Endometrium (tissue), 2 donors: Measurements from ENCODE around the gene TTL.
"Not testable (repeated sequence)": the region's sequence is repeated elsewhere in the genome, so short reads cannot be mapped to it uniquely, and the experiment has no call there.

Experiments used
- FAIRE-seq: peaks from 2 replicates; lab custom pipeline; 2012; peaks lifted over from hg19 to GRCh38; lab: Jason Lieb, UNC
- donor health status: control.
- donor health status: control.

TTL gene

GRCh38 chr2:112520234-112520783 lies 38.4 kb downstream of the TTL start:
- FAIRE-seq = no peak

DNA sequence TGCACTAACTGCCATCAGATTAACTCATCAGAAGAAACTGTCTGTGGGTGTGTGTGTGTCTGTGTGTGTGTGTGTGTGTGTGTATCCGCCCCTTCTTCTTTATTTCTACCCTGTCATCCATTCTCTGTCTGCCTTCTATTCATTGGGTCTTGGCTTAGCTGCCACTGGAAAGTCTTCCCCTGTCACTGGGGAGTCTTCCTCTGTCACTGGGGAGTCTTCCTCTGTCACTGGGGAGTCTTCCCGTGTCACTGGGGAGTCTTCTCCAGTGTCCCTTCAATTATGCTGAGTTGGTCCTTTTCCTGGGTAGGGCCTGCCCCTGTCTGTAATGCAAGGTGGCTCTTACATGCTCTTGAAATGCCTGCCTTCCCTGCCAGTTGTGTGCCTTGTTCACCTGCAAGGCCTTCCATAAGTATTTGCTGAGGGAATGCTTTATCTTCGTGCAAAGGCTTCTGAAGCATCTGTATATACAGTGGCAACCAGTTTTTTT lies 41.4 kb downstream of the TTL start:
- no peak for FAIRE-seq

DNA sequence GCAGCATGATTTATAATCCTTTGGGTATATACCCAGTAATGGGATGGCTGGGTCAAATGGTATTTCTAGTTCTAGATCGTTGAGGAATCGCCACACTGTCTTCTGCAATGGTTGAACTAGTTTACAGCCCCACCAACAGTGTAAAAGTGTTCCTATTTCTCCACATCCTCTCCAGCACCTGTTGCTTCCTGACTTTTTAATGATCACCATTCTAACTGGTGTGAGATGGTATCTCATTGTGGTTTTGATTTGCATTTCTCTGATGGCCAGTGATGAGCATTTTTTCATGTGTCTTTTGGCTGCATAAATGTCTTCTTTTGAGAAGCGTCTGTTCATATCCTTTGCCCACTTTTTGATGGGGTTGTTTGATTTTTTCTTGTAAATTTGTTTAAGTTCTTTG lies 42.3 kb downstream of the TTL start:
- not testable (repeated sequence) for FAIRE-seq

DNA sequence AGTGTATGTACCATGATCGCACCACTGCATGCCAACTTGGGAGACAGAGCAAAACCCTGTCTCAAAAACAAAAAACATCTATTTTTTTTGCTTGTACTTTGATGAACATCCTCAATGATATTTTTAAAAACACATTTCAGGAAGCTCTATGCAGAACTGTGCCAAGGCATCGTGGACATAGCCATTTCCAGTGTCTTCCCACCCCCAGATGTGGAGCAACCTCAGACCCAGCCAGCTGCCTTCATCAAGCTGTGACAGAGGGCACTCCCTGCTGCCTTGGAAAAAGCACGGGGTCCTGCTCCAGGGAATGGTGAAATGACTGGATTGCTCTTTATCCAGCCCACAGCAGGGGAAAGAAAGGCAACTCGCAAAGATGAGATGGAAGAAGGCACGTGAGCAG lies 46.6 kb downstream of the TTL start:
- FAIRE-seq = no peak

- FAIRE-seq = no peak
Observed at GRCh38 chr2:112529757-112530156, 47.8 kb downstream of the TTL start.

DNA sequence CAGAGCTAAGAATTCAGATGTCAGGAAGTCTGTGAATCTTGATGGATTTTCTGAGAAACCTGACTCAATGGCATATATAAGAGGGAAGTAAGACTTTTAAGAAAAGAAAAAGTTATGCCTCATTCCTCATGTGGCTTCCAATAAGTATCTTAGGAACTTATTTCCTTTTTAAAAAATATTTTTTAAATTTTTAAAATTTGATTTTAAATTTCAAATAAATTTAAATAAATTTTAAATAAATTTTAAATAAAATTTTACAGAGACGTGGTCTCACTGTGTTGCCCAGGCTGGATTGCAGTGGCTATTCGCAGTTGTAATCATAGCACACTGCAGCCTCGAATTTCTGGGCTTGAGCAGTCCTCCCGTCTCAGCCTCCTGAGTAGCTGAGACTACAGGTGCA lies 48.8 kb downstream of the TTL start:
- no peak for FAIRE-seq

DNA sequence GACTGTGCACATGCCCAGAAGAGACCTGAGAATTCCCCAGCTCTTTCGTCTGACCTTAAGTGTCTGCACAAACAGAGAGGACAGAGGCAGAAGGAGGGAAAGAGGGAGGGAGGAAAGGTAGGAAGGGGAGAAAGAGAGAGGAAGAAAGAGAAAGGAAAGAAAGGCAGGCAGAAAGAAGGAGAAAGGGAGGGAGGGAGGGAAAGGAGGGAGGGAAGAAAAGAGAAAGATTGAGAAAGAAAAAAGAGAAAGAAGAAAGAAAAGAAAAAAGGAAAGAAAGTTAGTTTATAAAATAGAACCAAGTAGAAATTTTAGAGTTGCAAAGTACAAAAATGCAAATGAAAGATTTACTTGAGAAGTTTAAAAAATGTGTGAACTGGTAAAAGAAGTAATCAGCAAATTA lies 52.9 kb downstream of the TTL start:
- FAIRE-seq = no peak

DNA sequence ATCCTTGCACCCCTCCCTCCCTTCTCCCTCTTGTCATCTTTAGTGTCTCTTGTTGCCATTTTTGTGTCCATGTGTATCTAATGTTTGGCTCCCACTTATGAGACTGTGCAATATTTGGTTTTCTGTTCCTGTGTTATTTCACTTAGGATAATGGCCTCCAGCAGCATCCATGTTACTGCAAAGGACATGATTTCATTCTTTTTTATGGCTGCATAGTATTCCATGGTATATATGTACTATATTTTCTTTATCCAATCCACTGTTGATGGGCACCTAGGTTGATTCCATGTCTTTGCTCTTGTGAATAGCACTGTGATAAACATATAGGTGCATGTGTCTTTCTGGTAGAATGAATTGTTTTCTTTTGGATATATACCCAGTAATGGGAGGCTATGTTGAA lies 54.7 kb downstream of the TTL start:
- not testable (repeated sequence) for FAIRE-seq

DNA sequence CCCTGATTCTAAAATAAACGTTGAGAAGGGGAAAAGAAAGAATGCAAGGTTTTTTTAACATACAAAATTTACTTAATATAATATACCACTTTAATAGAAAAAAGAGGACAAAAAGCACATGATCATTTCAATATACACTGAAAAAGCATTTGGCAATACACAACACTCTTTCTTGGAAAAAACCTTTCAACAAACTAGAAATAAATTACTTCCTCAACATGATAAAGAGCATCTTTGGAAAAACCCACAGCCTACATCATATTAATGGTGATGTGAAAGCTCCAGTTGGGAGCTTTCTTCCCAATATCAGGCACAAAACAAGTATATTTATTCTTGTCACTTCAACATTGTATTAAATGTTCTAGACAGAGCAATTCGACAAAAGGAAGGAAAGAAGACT lies 57.4 kb downstream of the TTL start:
- no peak for FAIRE-seq

GRCh38 chr2:112540906-112541305 lies 59.0 kb downstream of the TTL start:
- no peak for FAIRE-seq

GRCh38 chr2:112541315-112542122 lies 59.6 kb downstream of the TTL start:
- FAIRE-seq = no peak

DNA sequence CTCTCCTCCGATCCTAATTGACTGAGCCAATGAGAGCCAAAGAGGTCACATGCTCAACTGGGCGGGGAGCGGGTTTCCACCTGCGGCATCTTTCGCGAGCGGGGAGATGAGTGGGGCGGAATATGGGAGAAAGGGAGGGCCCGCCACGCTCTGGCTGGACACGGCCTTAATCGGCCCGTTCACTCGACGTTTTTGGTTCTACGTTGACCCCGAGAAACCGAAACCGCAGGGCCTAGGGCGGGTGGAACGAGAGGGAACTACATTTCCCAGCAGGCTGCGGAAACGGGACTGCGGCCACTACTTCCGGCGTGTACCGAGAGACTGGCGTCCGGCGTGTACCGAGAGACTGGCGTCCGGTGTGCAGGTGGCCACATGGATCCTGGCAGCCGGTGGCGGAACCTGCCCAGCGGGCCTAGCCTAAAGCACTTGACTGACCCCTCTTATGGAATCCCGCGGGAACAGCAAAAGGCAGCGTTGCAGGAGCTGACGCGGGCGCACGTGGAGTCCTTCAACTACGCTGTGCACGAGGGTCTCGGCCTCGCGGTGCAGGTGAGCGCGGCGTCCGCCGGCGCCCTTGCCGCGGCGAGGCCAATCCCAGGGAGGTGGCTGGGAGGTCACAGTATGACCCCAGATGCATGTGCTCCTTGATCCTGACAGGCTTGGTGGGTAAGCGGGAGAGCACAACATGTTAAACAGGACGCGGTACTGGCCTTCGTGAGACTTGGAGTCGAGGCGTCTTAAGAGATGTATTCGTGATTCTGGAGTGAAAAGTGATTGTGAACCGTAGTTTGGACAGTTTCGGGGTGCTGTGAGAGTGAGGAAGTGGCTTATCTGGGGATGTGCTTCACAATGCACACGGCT lies 60.4 kb downstream of the TTL start, which contains the start of gene POLR1B:
Gene POLR1B, plus strand, starts transcription at position 343 of the 861 bp plus-strand sequence. Its CDS starts 30 bp downstream, at position 373.
- FAIRE-seq = no peak

DNA sequence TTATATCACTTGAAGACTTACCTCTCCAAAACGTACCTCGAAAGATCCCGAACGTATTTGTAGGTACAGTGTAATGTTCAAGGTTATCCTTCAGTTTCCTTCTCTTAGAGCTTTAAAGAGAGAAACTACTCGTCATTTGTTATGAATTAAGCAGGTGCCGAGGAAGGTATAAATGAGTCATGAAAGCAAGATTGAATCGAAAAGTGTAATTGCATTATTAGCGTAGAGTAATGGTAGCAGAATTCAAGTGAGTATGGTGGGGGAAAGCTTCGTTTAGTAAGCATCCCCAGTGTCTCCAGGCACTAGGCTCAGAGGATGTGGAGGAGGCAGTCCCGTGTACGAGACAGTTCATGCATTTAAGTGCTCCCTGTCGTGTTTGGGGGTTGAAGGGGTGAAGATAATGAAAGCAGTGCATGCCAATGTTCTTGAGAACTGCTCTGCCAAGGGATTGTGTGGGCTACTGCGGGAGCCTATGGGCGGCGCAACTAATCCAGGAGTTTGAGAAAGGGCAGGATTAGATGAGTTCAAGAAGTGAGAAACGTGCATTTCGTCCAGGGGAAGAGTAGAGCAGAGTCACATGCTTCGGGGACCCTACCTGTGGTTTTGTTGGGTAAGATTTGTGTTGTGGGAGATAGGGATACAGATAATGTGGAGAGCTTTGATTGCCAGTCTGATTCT lies 61.2 kb downstream of the TTL start:
- FAIRE-seq = no peak

- no peak for FAIRE-seq
Observed at GRCh38 chr2:112547333-112547732, 65.4 kb downstream of the TTL start.

- FAIRE-seq = no peak
Observed at GRCh38 chr2:112548980-112549379, 67.0 kb downstream of the TTL start.

DNA sequence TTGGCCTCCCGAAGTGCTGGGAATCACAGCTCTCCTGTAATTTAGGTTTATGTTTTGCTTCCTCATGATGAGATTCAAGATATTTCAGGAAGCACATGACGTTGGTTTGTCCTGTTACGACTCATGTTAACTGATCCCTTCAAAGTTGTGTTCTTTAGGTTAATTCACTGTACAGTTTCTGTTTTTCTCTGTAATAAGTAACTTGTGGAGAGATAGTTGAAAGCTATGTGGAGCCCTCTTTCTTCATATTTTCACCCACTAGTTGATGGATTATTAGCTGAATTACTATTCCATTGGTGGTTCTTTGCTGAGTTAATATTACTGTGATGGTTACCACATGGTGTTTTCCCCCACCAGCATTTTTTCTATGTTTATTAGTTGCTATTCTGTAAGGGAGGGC lies 84.1 kb downstream of the TTL start:
- FAIRE-seq = no peak

- FAIRE-seq = not testable (repeated sequence)
Observed at GRCh38 chr2:112566508-112566907, 84.6 kb downstream of the TTL start.

GRCh38 chr2:112572005-112572404 lies 90.0 kb downstream of the TTL start:
- FAIRE-seq = no peak

DNA sequence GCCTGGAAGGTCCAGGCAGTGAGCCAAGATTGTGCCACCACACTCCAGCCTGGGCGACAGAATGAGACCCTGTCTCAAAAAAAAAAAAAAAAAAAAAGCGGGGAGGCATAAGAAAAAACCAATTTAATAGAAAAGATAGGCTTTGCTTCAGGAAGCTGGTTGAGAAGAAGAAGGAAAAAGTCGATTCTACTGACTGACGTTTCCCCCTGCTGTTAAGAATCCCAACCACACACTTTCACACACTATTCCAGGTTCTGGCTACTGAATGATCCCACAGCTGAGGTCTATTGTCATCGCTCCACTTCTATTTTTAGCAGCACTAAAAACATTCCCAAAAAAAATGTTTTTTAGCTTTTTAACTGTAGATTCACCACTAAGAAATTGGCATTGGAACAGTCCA lies 95.8 kb downstream of the TTL start:
- FAIRE-seq = no peak

- no peak for FAIRE-seq
Observed at GRCh38 chr2:112579241-112579640, 97.3 kb downstream of the TTL start.

DNA sequence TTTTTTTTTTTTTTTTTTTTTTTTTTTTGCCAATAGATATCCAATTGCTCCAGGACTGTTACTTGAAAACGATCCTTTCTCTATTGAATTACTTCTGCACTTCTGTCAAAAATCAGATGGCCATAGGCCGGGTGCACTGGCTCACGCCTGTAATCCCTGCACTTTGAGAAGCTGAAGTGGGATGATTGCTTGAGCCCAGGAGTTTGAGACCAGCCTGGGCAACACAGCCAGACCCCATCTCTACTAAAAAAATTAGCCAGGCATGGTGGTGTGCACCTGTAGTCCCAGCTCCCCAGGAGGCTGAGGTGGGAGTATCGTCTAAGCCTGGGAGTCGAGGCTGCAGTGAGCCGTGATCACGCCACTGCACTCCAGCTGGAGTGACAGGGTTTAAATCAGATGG lies 98.1 kb downstream of the TTL start:
- no peak for FAIRE-seq

DNA sequence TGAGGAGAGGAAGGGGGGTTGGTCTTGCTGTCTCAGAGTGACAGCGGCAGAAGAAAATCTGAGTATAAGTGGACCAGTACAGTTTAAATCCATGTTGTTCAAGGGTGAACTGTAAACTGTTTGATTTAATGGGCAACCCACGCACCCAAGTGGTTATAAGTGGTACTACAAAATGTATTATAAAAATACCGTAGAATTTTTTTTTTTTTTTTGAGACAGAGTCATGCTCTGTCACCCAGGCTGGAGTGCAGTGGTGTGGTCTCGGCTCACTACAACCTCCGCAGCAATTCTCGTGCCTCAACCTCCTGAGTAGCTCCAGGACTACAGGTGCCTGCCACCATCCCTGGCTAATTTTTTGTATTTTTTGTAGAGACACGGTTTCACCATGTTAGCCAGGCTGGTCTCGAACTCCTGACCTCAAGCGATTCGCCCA lies 100.4 kb downstream of the TTL start:
- FAIRE-seq = peak; percentile 26
